ENCODE data around the gene ECE1. TPM values are rescaled to one million over a fixed set of nuclear protein-coding genes. Genes with fewer than 3 reads are reported as not detected.
A peak's percentile ranks its signal among the peaks of the same experiment; 100 is the strongest.

ECE1 gene
- total and polyA plus RNA-seq, 11 donors: 37.3 to 140 (median 59.4) TPM

- DNase-seq (peak; percentile 71 to 87 (median 77)), ATAC-seq (peak; percentile 7 to 60 (median 37))
- Histone ChIP-seq H3K4me1 (peaks cover 0 to 77% (median 56%) of the 10 kb centered on the region in 12 donors), H3K4me3 (no peak overlapping the region), H3K9me3 (no peaks in the 10 kb centered on the region), H3K27me3 (no peaks in the 10 kb centered on the region), H3K36me3 (peaks cover 0 to 73% (median 53%) of the 10 kb centered on the region in 9 donors), H3K27ac (peak overlapping the region in 10 of 12 donors; percentile 15 to 76 (median 55))
- intact Hi-C loops (cut with DNase I): no loop called here
- no peak for TF ChIP-seq POLR2A (IDR thresholded peaks at IDR 0.05)
- TF ChIP-seq CTCF (IDR thresholded peaks at IDR 0.05): peak; percentile 71 to 96 (median 84)
- WGBS, 4 donors: 55 to 73% (median 64%) methylated on average over 8 to 9 of the region's 9 CpGs
These were observed 20.1 kb downstream of the ECE1 start for GRCh38 chr1:21270086-21270689.

DNA sequence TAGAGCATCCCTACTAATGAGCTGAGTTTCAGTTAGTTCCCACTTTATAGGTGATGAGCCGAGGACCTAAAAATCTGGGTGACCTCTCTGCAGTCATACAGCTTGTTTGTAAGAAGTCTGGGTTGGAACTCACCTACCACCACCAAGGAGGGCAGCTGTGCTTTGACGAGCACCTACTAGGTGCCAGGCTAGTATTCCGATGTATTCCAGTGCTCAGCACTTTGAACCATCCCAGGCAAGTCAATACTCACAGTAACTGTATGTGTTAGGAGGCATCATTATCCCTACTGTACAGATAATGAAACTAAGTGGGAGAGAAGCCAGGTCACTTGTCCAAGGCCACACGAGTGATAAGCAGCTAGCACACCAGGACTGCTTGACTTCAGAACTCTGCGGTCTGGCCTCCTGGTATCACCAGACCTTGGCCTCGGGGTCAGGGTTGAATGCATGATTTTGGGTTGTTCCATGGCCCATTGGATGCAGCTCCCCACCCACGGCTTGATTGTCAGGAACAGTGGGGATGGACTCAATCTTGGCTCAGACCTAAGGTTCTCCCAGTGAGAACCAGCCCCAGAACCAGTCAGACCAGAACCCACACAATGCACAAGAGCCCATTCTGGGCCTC is 20.7 kb downstream of the ECE1 start:
- peak in 1 of 5 donors; percentile 33 for DNase-seq
- TF ChIP-seq POLR2A (IDR thresholded peaks at IDR 0.05): no peak
- TF ChIP-seq CTCF (IDR thresholded peaks at IDR 0.05): no peak
- intact Hi-C loops (cut with DNase I): no loop called here
- ATAC-seq: peak; percentile 62 to 83 (median 70)
- Histone ChIP-seq H3K4me1 (peaks cover 0 to 77% (median 60%) of the 10 kb centered on the region in 12 donors), H3K27ac (peak overlapping the region in 11 of 12 donors; percentile 15 to 76 (median 55)), H3K27me3 (no peaks in the 10 kb centered on the region), H3K4me3 (no peak overlapping the region), H3K36me3 (peaks cover 0 to 69% (median 53%) of the 10 kb centered on the region in 9 donors), H3K9me3 (no peaks in the 10 kb centered on the region)
- WGBS, 4 donors: 49 to 52% (median 51%) methylated on average over 5 to 7 of the region's 7 CpGs

GRCh38 chr1:21268281-21269239 is 21.7 kb downstream of the ECE1 start:
- TF ChIP-seq POLR2A (IDR thresholded peaks at IDR 0.05) (no peak), CTCF (IDR thresholded peaks at IDR 0.05) (peak in 3 of 12 donors; percentile 6 to 17 (median 11))
- Histone ChIP-seq H3K27me3 (no peaks in the 10 kb centered on the region), H3K27ac (peak overlapping the region in 11 of 12 donors; percentile 14 to 76 (median 44)), H3K36me3 (peaks cover 0 to 70% (median 53%) of the 10 kb centered on the region in 9 donors), H3K4me3 (no peak overlapping the region), H3K4me1 (peaks cover 3 to 76% (median 58%) of the 10 kb centered on the region in 12 donors), H3K9me3 (no peaks in the 10 kb centered on the region)
- intact Hi-C loops (cut with DNase I): no loop called here
- ATAC-seq (peak; percentile 28 to 39 (median 36)), DNase-seq (peak in 2 of 5 donors; percentile 55 to 66)
- 48 to 57% (median 52%) methylated on average over 14 to 17 of the region's 17 CpGs for WGBS, 4 donors

Data from heart left ventricle (tissue), 16 donors.